ENCODE measurements around the gene SLC35F3. TPM values are rescaled to one million over a fixed set of nuclear protein-coding genes. Genes with fewer than 3 reads are reported as not detected.

Gene SLC35F3
- total RNA-seq, 1 experiment from 2014 or later: 0.94 TPM

- TF ChIP-seq MAX (CRISPR knock-in tag; IDR thresholded peaks at IDR 0.05) (no peak), ZBTB21 (CRISPR knock-in tag; IDR thresholded peaks at IDR 0.05; ENCODE audit: borderline replicate concordance) (no peak), ZNF281 (CRISPR knock-in tag; IDR thresholded peaks at IDR 0.05) (no peak), FOXP4 (CRISPR knock-in tag; IDR thresholded peaks at IDR 0.05) (no peak), SOX15 (CRISPR knock-in tag; IDR thresholded peaks at IDR 0.05) (no peak), ZNF423 (CRISPR knock-in tag; IDR thresholded peaks at IDR 0.05) (no peak), RELA (CRISPR knock-in tag; IDR thresholded peaks at IDR 0.05; ENCODE audit: borderline replicate concordance) (no peak), MYBL2 (CRISPR knock-in tag; IDR thresholded peaks at IDR 0.05) (no peak), HMGA2 (CRISPR knock-in tag; IDR thresholded peaks at IDR 0.05) (no peak), SMAD4 (CRISPR knock-in tag; IDR thresholded peaks at IDR 0.05) (no peak), ZNF425 (CRISPR knock-in tag; conservative IDR thresholded peaks at IDR 0.05) (no peak), AFF4 (CRISPR knock-in tag; IDR thresholded peaks at IDR 0.05; ENCODE audit: borderline replicate concordance) (no peak), ZNF416 (CRISPR knock-in tag; IDR thresholded peaks at IDR 0.05) (no peak), GRHL2 (CRISPR knock-in tag; IDR thresholded peaks at IDR 0.05; ENCODE audit: insufficient replicate concordance, severe bottlenecking) (no peak), NFATC4 (CRISPR knock-in tag; IDR thresholded peaks at IDR 0.05) (no peak), GABPB1 (CRISPR knock-in tag; IDR thresholded peaks at IDR 0.05) (no peak)
- CTCF ChIA-PET: no interaction called here
- no peaks in the 10 kb centered on the region for H3K9me3 Mint-ChIP-seq
- H3K27ac Mint-ChIP-seq: no peak overlapping the region
- ATAC-seq (no peak), DNase-seq (ENCODE audit: low spot score) (no peak)
- POLR2A ChIA-PET: no interaction called here
- peaks cover 4% of the 10 kb centered on the region; the same call in 1 of the 2 replicates for H3K4me1 Mint-ChIP-seq
- H3K27me3 Mint-ChIP-seq (ENCODE audit: low read depth): no peaks in the 10 kb centered on the region; the same call in 1 of the 2 replicates
- H3K36me3 Mint-ChIP-seq: no peaks in the 10 kb centered on the region
- H3K4me3 Mint-ChIP-seq: no peak overlapping the region
Observed at GRCh38 chr1:234240680-234241079, 336.2 kb downstream of the SLC35F3 start.
